HCT116 (cell line): ENCODE data around the gene TMEM62. TPM values are rescaled to one million over a fixed set of nuclear protein-coding genes. Genes with fewer than 3 reads are reported as not detected.
"Not testable (repeated sequence)": the region's sequence is repeated elsewhere in the genome, so short reads cannot be mapped to it uniquely, and the experiment has no call there.

Source experiments
- ATAC-seq: fragments of 200-7000 bp; cut with Tn5 transposase; 2 replicates; pipeline ENCODE4 v1.9.1; 2020; ENCODE audit warnings: mild to moderate bottlenecking, moderate library complexity
- BruUV-seq: library from RNA; stranded (reverse); fragments of 400-500 nt; replicated peaks from 2 replicates; lab custom pipeline; 2021; lab: Mats Ljungman, UMichigan
- CTCF ChIA-PET: fragments of 300-600 bp; sonication (Branson Sonifier 250); formaldehyde crosslinking; loops from one replicate; lab custom pipeline; 2021; ENCODE audit warnings: antibody characterized with exemption; lab: Charles Lee
- POLR2A ChIA-PET: fragments of 300-600, 350-600 bp; sonication (Branson Sonifier 250); formaldehyde crosslinking; loops from one replicate; lab custom pipeline; 2021; ENCODE audit warnings: antibody characterized with exemption; lab: Charles Lee
- RAD21 ChIA-PET, 2 experiments: fragments of 300-600 bp; sonication (Branson Sonifier 250); formaldehyde crosslinking; loops; one replicate each; lab custom pipeline; 2023; ENCODE audit warnings: low total read pairs in 2 of 2; ENCODE audit not compliant: uncharacterized antibody in 2 of 2, unreplicated experiment in 2 of 2, low non-redundant PET in 1 of 2; lab: Charles Lee
- DNase-seq: peaks from one replicate; pipeline ENCODE4 v3.0.0-alpha.2; 2010; ENCODE audit warnings: low read depth, low spot score
- H2AFZ ChIP-seq: fragments of 200-600 bp; shearing (Covaris generic), sonication (generic); 2 replicates; pipeline ENCODE4 v1.6.1; 2017; ENCODE audit warnings: low read depth, mixed run types, mixed read lengths, antibody characterized with exemption, low read length; ENCODE audit not compliant: poor library complexity, severe bottlenecking
- H3K27ac ChIP-seq: 2 replicates; pipeline ENCODE4 v1.5.1; 2012; ENCODE audit warnings: low read depth, low read length
- H3K27me3 ChIP-seq: fragments of 200-600 bp; sonication (generic); 2 replicates; pipeline ENCODE4 v1.6.1; 2016; ENCODE audit warnings: mixed run types, low read length, mixed read lengths; ENCODE audit not compliant: insufficient read depth
- H3K36me3 ChIP-seq, 2 experiments: fragments of 200-500 bp in 1 of 2; fragments of 200-600 bp in 1 of 2; sonication (Bioruptor generic) in 1 of 2; sonication (generic) in 1 of 2; 2 replicates each; pipeline versions ENCODE4 v1.5.1 to v1.6.1; 2014 to 2016; ENCODE audit warnings: low read length in 2 of 2, inconsistent platforms in 1 of 2, mixed read lengths in 1 of 2, mixed run types in 1 of 2; ENCODE audit not compliant: insufficient read depth in 2 of 2, control insufficient read depth in 1 of 2
- H3K4me1 ChIP-seq, 2 experiments: fragments of 200-600 bp in 1 of 2; sonication (generic) in 1 of 2; 2 replicates each; pipeline versions ENCODE4 v1.5.1 to v1.6.1; 2012 to 2017; ENCODE audit warnings: low read length in 2 of 2, inconsistent platforms in 1 of 2, mild to moderate bottlenecking in 1 of 2, mixed read lengths in 1 of 2, mixed run types in 1 of 2, moderate library complexity in 1 of 2; ENCODE audit not compliant: insufficient read depth in 2 of 2, control insufficient read depth in 1 of 2
- H3K4me2 ChIP-seq: fragments of 200-600 bp; sonication (generic); 2 replicates; pipeline ENCODE4 v1.6.1; 2017; ENCODE audit warnings: mixed run types, low read length, mixed read lengths
- H3K4me3 ChIP-seq, 2 experiments: fragments of 200-600 bp in 1 of 2; sonication (generic) in 1 of 2; replicated peaks in 1 of 2; 2 replicates each; pipeline ENCODE4 v1.5.1; 2011 to 2016; ENCODE audit warnings: low read length in 2 of 2, control low read depth in 1 of 2, low read depth in 1 of 2, mild to moderate bottlenecking in 1 of 2, mixed read lengths in 1 of 2, mixed run types in 1 of 2
- H3K79me2 ChIP-seq: fragments of 200-600 bp; sonication (generic); 2 replicates; pipeline ENCODE4 v1.6.1; 2017; ENCODE audit warnings: mild to moderate bottlenecking, mixed run types, low read length, moderate library complexity, mixed read lengths; ENCODE audit not compliant: insufficient read depth
- H3K9ac ChIP-seq: fragments of 200-600 bp; sonication (generic); 2 replicates; pipeline ENCODE4 v1.6.1; 2016; ENCODE audit warnings: low read length, mixed read lengths
- H3K9me2 ChIP-seq: fragments of 200-600 bp; sonication (generic), shearing (Covaris generic); 2 replicates; pipeline ENCODE4 v1.6.1; 2017; ENCODE audit warnings: mixed run types, mild to moderate bottlenecking, moderate library complexity; ENCODE audit not compliant: insufficient read depth
- H3K9me3 ChIP-seq, 2 experiments: fragments of 200-500 bp in 1 of 2; fragments of 200-600 bp in 1 of 2; sonication (Bioruptor generic) in 1 of 2; sonication (generic) in 1 of 2; 2 replicates each; pipeline ENCODE4 v1.6.1; 2014 to 2017; ENCODE audit warnings: low read length in 2 of 2, mixed read lengths in 2 of 2, inconsistent platforms in 1 of 2, low read depth in 1 of 2, mild to moderate bottlenecking in 1 of 2, mixed run types in 1 of 2, moderate library complexity in 1 of 2; ENCODE audit not compliant: control insufficient read depth in 1 of 2, insufficient read depth in 1 of 2
- H4K20me1 ChIP-seq: fragments of 200-600 bp; sonication (generic), shearing (Covaris generic); 2 replicates; pipeline ENCODE4 v1.6.1; 2017; ENCODE audit warnings: mixed run types, mild to moderate bottlenecking, moderate library complexity; ENCODE audit not compliant: insufficient read depth
- CEBPB ChIP-seq: IDR thresholded peaks from 2 replicates; pipeline ENCODE4 v1.6.1; 2012; ENCODE audit warnings: low read depth
- EGR1 ChIP-seq: IDR thresholded peaks from 2 replicates; pipeline ENCODE4 v1.6.1; 2012; ENCODE audit warnings: low read depth
- EZH2 ChIP-seq: fragments of 200-600 bp; sonication (generic); IDR thresholded peaks from 2 replicates; pipeline ENCODE4 v1.6.1; 2017; ENCODE audit warnings: antibody characterized with exemption, mixed run types
- EZH2phosphoT487 ChIP-seq: fragments of 200-600 bp; IDR thresholded peaks from 2 replicates; pipeline ENCODE4 v1.6.1; 2018; ENCODE audit warnings: antibody characterized with exemption, borderline replicate concordance
- FOSL1 ChIP-seq: IDR thresholded peaks from 2 replicates; pipeline ENCODE4 v1.6.1; 2012; ENCODE audit warnings: low read depth
- RAD21 ChIP-seq: IDR thresholded peaks from 2 replicates; pipeline ENCODE4 v1.6.1; 2012; ENCODE audit warnings: low read depth, mild to moderate bottlenecking
- SP1 ChIP-seq: IDR thresholded peaks from 2 replicates; pipeline ENCODE4 v1.6.1; 2012; ENCODE audit warnings: low read depth
- ZBTB33 ChIP-seq: IDR thresholded peaks from 2 replicates; pipeline ENCODE4 v1.6.1; 2011; ENCODE audit warnings: mild to moderate bottlenecking, low read length, moderate library complexity; ENCODE audit not compliant: insufficient replicate concordance; ENCODE audit errors: extremely low read depth
- ZFX ChIP-seq: fragments of 450-650 bp; IDR thresholded peaks from 2 replicates; pipeline ENCODE4 v1.6.1; 2017
- ZNF274 ChIP-seq: fragments of 200-500 bp; sonication (Bioruptor generic); IDR thresholded peaks from 2 replicates; pipeline ENCODE4 v1.6.1; 2014; ENCODE audit warnings: mild to moderate bottlenecking, low read depth, low read length, inconsistent platforms
- intact Hi-C: fragments of 100-400 bp; cut with micrococcal nuclease; formaldehyde crosslinking; loops from 2 replicates; pipeline ENCODE4 v1.10.0; 2022
- total RNA-seq: library from RNA; stranded (reverse); gene quantifications from one replicate; pipeline ENCODE4 v1.2.1, GENCODE V29; 2021; ENCODE audit not compliant: unreplicated experiment
- TF ChIP-seq, protein P1 (sequence below), 3 experiments: fragments of 200-600 bp in 1 of 3; sonication (generic) in 1 of 3; IDR thresholded peaks in 2 of 3; conservative IDR thresholded peaks in 1 of 3; 2 replicates each; pipeline ENCODE4 v1.5.1; 2012 to 2017; ENCODE audit warnings: low read depth in 2 of 3, low read length in 2 of 3, antibody characterized with exemption in 1 of 3, borderline replicate concordance in 1 of 3, control low read depth in 1 of 3, mild to moderate bottlenecking in 1 of 3, mixed read lengths in 1 of 3, mixed run types in 1 of 3, moderate library complexity in 1 of 3; ENCODE audit not compliant: insufficient read depth in 1 of 3

The TMEM62 gene
- total RNA-seq, 1 experiment from 2014 or later: 8.8 TPM

DNA sequence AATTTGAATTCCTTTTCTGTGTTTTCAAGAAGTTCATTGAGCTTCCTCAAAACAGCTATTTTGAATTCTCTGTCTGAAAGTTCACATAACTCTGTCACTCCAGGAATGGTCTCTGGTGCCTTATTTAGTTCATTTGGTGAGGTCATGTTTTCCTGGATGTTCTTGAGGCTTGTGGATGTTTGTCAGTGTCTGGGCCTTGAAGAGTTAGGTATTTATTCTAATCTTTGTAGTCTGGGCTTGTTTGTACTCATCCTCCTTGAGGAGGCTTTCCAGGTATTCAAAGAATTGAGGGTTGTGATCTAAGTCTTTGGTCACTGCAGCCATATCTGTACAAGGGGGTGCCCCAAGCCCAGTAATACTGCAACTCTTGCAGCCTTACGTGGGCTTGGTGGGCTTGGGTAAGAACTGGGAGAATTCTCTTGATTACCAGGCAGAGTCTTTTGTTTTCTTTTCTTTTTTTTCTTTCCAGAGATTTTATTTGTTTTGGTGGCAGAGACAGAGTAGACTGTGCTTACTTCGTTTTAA, 32.5 kb downstream of the TMEM62 start:
- no peaks in the 10 kb centered on the region for H3K9me2 ChIP-seq
- ChIA-PET POLR2A (no interaction called here), RAD21 (no interaction called here), CTCF (no interaction called here)
- TF ChIP-seq FOSL1 (no peak), EGR1 (no peak), ZNF274 (no peak), CEBPB (no peak), RAD21 (no peak), SP1 (no peak), ZFX (no peak), ZBTB33 (no peak), EZH2 (no peak), EZH2phosphoT487 (no peak)
- TF ChIP-seq, protein P1, sequence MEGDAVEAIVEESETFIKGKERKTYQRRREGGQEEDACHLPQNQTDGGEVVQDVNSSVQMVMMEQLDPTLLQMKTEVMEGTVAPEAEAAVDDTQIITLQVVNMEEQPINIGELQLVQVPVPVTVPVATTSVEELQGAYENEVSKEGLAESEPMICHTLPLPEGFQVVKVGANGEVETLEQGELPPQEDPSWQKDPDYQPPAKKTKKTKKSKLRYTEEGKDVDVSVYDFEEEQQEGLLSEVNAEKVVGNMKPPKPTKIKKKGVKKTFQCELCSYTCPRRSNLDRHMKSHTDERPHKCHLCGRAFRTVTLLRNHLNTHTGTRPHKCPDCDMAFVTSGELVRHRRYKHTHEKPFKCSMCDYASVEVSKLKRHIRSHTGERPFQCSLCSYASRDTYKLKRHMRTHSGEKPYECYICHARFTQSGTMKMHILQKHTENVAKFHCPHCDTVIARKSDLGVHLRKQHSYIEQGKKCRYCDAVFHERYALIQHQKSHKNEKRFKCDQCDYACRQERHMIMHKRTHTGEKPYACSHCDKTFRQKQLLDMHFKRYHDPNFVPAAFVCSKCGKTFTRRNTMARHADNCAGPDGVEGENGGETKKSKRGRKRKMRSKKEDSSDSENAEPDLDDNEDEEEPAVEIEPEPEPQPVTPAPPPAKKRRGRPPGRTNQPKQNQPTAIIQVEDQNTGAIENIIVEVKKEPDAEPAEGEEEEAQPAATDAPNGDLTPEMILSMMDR (IDR thresholded peaks at IDR 0.05 in 2 of 3, conservative IDR thresholded peaks at IDR 0.05 in 1 of 3; ENCODE audit: borderline replicate concordance in 1 of 3, insufficient read depth in 1 of 3, low read depth in 2 of 3, low read length in 2 of 3): no peak
- no peak overlapping the region for H3K9ac ChIP-seq
- H2AFZ ChIP-seq: no peak overlapping the region
- BruUV-seq: no TSS peak
- intact Hi-C loops: no loop called here
- H3K27ac ChIP-seq: no peak overlapping the region
- H3K4me1 ChIP-seq: no peaks in the 10 kb centered on the region
- H3K9me3 ChIP-seq: no peaks in the 10 kb centered on the region
- no peaks in the 10 kb centered on the region for H3K27me3 ChIP-seq
- no peaks in the 10 kb centered on the region for H4K20me1 ChIP-seq
- no peaks in the 10 kb centered on the region; a peak in 1 of 4 replicates for H3K36me3 ChIP-seq
- no peaks in the 10 kb centered on the region for H3K79me2 ChIP-seq
- DNase-seq: no peak
- no peak for ATAC-seq
- no peak overlapping the region for H3K4me2 ChIP-seq
- H3K4me3 ChIP-seq: no peak overlapping the region

GRCh38 chr15:43167261-43167660, 33.9 kb downstream of the TMEM62 start:
- H3K4me1 ChIP-seq, H3K27me3 ChIP-seq, DNase-seq, H2AFZ ChIP-seq, H3K9me2 ChIP-seq, H3K27ac ChIP-seq, H3K4me3 ChIP-seq, H4K20me1 ChIP-seq, BruUV-seq, H3K9me3 ChIP-seq, H3K36me3 ChIP-seq, H3K4me2 ChIP-seq, ATAC-seq, CTCF ChIA-PET, POLR2A ChIA-PET, intact Hi-C loops, H3K9ac ChIP-seq, H3K79me2 ChIP-seq, RAD21 ChIA-PET: not testable (repeated sequence)
